ENCODE data around the gene FLAD1. TPM values are rescaled to one million over a fixed set of nuclear protein-coding genes. Genes with fewer than 3 reads are reported as not detected.
A peak's percentile ranks its signal among the peaks of the same experiment; 100 is the strongest.

FLAD1 gene
- total and polyA plus RNA-seq, 2 of the 8 experiments (the other 6 are each of a cell fraction or from before 2014, with no cell fraction given), result 104 to 143 TPM

GRCh38 chr1:154961207-154962155 is 21.7 kb upstream of the FLAD1 start, which contains the start of gene PYGO2 (continued):
- no peak for TF ChIP-seq CHD2 (IDR thresholded peaks at IDR 0.05; ENCODE audit: low read length)
- peak; percentile 78 for TF ChIP-seq ASH2L (IDR thresholded peaks at IDR 0.05; ENCODE audit: low read length)
- TF ChIP-seq EGR1 (IDR thresholded peaks at IDR 0.05; ENCODE audit: borderline replicate concordance, low read depth, low read length), result peak; percentile 19; the same call in 1 of the 2 replicates
- no peak for TF ChIP-seq JUN (IDR thresholded peaks at IDR 0.05; ENCODE audit: low read depth, low read length)
- no peak for TF ChIP-seq RNF2 (IDR thresholded peaks at IDR 0.05; ENCODE audit: borderline replicate concordance, low read depth, low read length, missing control alignments, poor library complexity, severe bottlenecking)
- TF ChIP-seq CBX8 (IDR thresholded peaks at IDR 0.05; ENCODE audit: borderline replicate concordance, low read depth, low read length), result no peak
- no peak for TF ChIP-seq TCF12 (IDR thresholded peaks at IDR 0.05; ENCODE audit: low read depth, low read length)
- peak in 1 of 2 experiments; percentile 77; a peak in 1 of 3 replicates for TF ChIP-seq EP300 (IDR thresholded peaks at IDR 0.05; ENCODE audit: borderline replicate concordance in 1 of 2, low read depth in 2 of 2, low read length in 2 of 2)
- peak; percentile 42; the same call in 1 of the 2 replicates for TF ChIP-seq TBP (IDR thresholded peaks at IDR 0.05; ENCODE audit: low read depth, low read length)
- TF ChIP-seq SIX5 (IDR thresholded peaks at IDR 0.05; ENCODE audit: low read depth, low read length), result no peak
- no peak for TF ChIP-seq GTF2F1 (IDR thresholded peaks at IDR 0.05; ENCODE audit: borderline replicate concordance, low read depth, low read length)
- no peak for TF ChIP-seq EZH2 (IDR thresholded peaks at IDR 0.05; ENCODE audit: low read depth, low read length, severe bottlenecking)
- peak; percentile 86 for TF ChIP-seq TAF1 (IDR thresholded peaks at IDR 0.05; ENCODE audit: low read depth, low read length)
- no peak for TF ChIP-seq SIRT6 (IDR thresholded peaks at IDR 0.05; ENCODE audit: low read length)
- TF ChIP-seq BRCA1 (IDR thresholded peaks at IDR 0.05; ENCODE audit: low read depth, low read length), result no peak
- TF ChIP-seq, protein P1, sequence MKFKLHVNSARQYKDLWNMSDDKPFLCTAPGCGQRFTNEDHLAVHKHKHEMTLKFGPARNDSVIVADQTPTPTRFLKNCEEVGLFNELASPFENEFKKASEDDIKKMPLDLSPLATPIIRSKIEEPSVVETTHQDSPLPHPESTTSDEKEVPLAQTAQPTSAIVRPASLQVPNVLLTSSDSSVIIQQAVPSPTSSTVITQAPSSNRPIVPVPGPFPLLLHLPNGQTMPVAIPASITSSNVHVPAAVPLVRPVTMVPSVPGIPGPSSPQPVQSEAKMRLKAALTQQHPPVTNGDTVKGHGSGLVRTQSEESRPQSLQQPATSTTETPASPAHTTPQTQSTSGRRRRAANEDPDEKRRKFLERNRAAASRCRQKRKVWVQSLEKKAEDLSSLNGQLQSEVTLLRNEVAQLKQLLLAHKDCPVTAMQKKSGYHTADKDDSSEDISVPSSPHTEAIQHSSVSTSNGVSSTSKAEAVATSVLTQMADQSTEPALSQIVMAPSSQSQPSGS (IDR thresholded peaks at IDR 0.05; ENCODE audit: low read length), result no peak
- TF ChIP-seq YY1 (IDR thresholded peaks at IDR 0.05; ENCODE audit: low read depth, low read length), result 0 out of 2 replicates have a peak, but pooled peaks have one; percentile 19
- no peak for TF ChIP-seq POU5F1 (IDR thresholded peaks at IDR 0.05; ENCODE audit: low read depth, low read length)
- 0 out of 2 replicates have a peak, but pooled peaks have one; percentile 41 for TF ChIP-seq KDM5A (IDR thresholded peaks at IDR 0.05; ENCODE audit: low read length)
- TF ChIP-seq SP1 (IDR thresholded peaks at IDR 0.05; ENCODE audit: low read depth, low read length), result no peak
- no peak for TF ChIP-seq KDM1A (IDR thresholded peaks at IDR 0.05; ENCODE audit: borderline replicate concordance, low read length)
- peak; percentile 85 for TF ChIP-seq PHF8 (conservative IDR thresholded peaks at IDR 0.05; ENCODE audit: low read depth, low read length)
- TF ChIP-seq TEAD4 (IDR thresholded peaks at IDR 0.05; ENCODE audit: low read depth, low read length), result no peak

Data from H1 (cell line).